ENCODE measurements around the gene SLC25A22. TPM values are rescaled to one million over a fixed set of nuclear protein-coding genes. Genes with fewer than 3 reads are reported as not detected.

The SLC25A22 gene
- polyA plus RNA-seq, 1 of the 3 experiments (the other 2 are of a cell fraction) = 50.9 TPM

GRCh38 chr11:803467-803742 is 5.3 kb upstream of the SLC25A22 start:
- no peaks in the 10 kb centered on the region for H3K27me3 ChIP-seq (ENCODE audit: insufficient read depth)
- H4K20me1 ChIP-seq (ENCODE audit: insufficient read depth) = no peaks in the 10 kb centered on the region
- H3K9me2 ChIP-seq = no peaks in the 10 kb centered on the region
- H3K27ac ChIP-seq (ENCODE audit: low read depth in 2 of 2, low read length in 1 of 2) = no peak overlapping the region
- H2AFZ ChIP-seq (ENCODE audit: low read depth) = no peak overlapping the region
- peaks cover 12% of the 10 kb centered on the region for H3F3A ChIP-seq (replicated peaks; ENCODE audit: insufficient read depth)
- no CpG with 5 or more reads among the region's 8 CpGs for WGBS (ENCODE audit: low lambda C conversion rate)
- DNase-seq = no peak
- TF ChIP-seq CHD2 (IDR thresholded peaks at IDR 0.05; ENCODE audit: low read length, partially characterized antibody) (no peak), MEF2A (IDR thresholded peaks at IDR 0.05; ENCODE audit: borderline replicate concordance, low read depth) (no peak), RFX5 (IDR thresholded peaks at IDR 0.05; ENCODE audit: low read length) (no peak), REST (IDR thresholded peaks at IDR 0.05; ENCODE audit: low read depth, low read length) (no peak), YY1 (IDR thresholded peaks at IDR 0.05; ENCODE audit: low read depth) (no peak)
- TF ChIP-seq, protein P1, sequence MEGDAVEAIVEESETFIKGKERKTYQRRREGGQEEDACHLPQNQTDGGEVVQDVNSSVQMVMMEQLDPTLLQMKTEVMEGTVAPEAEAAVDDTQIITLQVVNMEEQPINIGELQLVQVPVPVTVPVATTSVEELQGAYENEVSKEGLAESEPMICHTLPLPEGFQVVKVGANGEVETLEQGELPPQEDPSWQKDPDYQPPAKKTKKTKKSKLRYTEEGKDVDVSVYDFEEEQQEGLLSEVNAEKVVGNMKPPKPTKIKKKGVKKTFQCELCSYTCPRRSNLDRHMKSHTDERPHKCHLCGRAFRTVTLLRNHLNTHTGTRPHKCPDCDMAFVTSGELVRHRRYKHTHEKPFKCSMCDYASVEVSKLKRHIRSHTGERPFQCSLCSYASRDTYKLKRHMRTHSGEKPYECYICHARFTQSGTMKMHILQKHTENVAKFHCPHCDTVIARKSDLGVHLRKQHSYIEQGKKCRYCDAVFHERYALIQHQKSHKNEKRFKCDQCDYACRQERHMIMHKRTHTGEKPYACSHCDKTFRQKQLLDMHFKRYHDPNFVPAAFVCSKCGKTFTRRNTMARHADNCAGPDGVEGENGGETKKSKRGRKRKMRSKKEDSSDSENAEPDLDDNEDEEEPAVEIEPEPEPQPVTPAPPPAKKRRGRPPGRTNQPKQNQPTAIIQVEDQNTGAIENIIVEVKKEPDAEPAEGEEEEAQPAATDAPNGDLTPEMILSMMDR (IDR thresholded peaks at IDR 0.05) = no peak
- H3K9ac ChIP-seq = no peak overlapping the region
- peaks cover 12 to 16% of the 10 kb centered on the region in 2 experiments; a peak in 2 of 4 replicates for H3K4me1 ChIP-seq (ENCODE audit: control insufficient read depth in 1 of 2, insufficient read depth in 2 of 2, low read depth in 1 of 2, low read length in 1 of 2)
- H3K4me2 ChIP-seq = peak overlapping the region; percentile 94
- peaks cover 0 to 38% of the 10 kb centered on the region in 2 experiments for H3K36me3 ChIP-seq (replicated peaks in 1 of 2; ENCODE audit: control insufficient read depth in 1 of 2, insufficient read depth in 2 of 2, low read length in 1 of 2)
- peaks cover 45% of the 10 kb centered on the region for H3K79me2 ChIP-seq (ENCODE audit: insufficient read depth)
- CTCF ChIA-PET = interaction anchor here (0.8 to 2.9 kb wide), 2 partner anchors 16 to 20 kb away, joined by 4 to 13 read pairs; partner anchors contain the start of gene PNPLA2
- no peaks in the 10 kb centered on the region for H3K9me3 ChIP-seq
- POLR2A ChIA-PET = interaction anchor here (1.6 to 2.0 kb wide), 2 partner anchors 9 to 15 kb away, joined by 7 to 8 read pairs; partner anchors contain the start of gene PNPLA2
- H3K4me3 ChIP-seq (ENCODE audit: low read depth in 2 of 2, low read length in 1 of 2) = peak overlapping the region in 1 of 2 experiments; percentile 62; a peak in 2 of 4 replicates

GRCh38 chr11:802693-803466 is 4.8 kb upstream of the SLC25A22 start:
- Histone ChIP-seq H3K9ac (no peak overlapping the region), H3K27me3 (ENCODE audit: insufficient read depth) (no peaks in the 10 kb centered on the region), H3F3A (replicated peaks; ENCODE audit: insufficient read depth) (peaks cover 9% of the 10 kb centered on the region), H4K20me1 (ENCODE audit: insufficient read depth) (no peaks in the 10 kb centered on the region), H3K4me1 (ENCODE audit: control insufficient read depth in 1 of 2, insufficient read depth in 2 of 2, low read depth in 1 of 2, low read length in 1 of 2) (peaks cover 6 to 18% of the 10 kb centered on the region in 2 experiments; a peak in 2 of 4 replicates), H3K79me2 (ENCODE audit: insufficient read depth) (peaks cover 40% of the 10 kb centered on the region), H3K4me3 (ENCODE audit: low read depth in 2 of 2, low read length in 1 of 2) (no peak overlapping the region), H3K27ac (ENCODE audit: low read depth in 2 of 2, low read length in 1 of 2) (no peak overlapping the region), H3K9me2 (no peaks in the 10 kb centered on the region), H3K4me2 (peak overlapping the region; percentile 94; the same call in 1 of the 2 replicates), H2AFZ (ENCODE audit: low read depth) (no peak overlapping the region), H3K36me3 (replicated peaks in 1 of 2; ENCODE audit: control insufficient read depth in 1 of 2, insufficient read depth in 2 of 2, low read length in 1 of 2) (peaks cover 0 to 38% of the 10 kb centered on the region in 2 experiments), H3K9me3 (no peaks in the 10 kb centered on the region)
- TF ChIP-seq FOSL2 (IDR thresholded peaks at IDR 0.05; ENCODE audit: borderline replicate concordance, low read depth) (no peak), RFX5 (IDR thresholded peaks at IDR 0.05; ENCODE audit: low read length) (no peak), JUND (IDR thresholded peaks at IDR 0.05) (no peak), RCOR1 (IDR thresholded peaks at IDR 0.05; ENCODE audit: low read length) (no peak), POLR2AphosphoS5 (IDR thresholded peaks at IDR 0.05; ENCODE audit: low read depth, low read length) (no peak)
- no peak for DNase-seq
- WGBS (ENCODE audit: low lambda C conversion rate) = 94% methylated on average over 8 of the region's 28 CpGs
- POLR2A ChIA-PET = interaction anchor here (2.0 kb wide), 1 partner anchor 8 kb away, joined by 8 read pairs; no protein-coding TSS in a partner anchor
- CTCF ChIA-PET = interaction anchor here (0.8 to 2.9 kb wide), 2 partner anchors 16 to 20 kb away, joined by 4 to 13 read pairs; partner anchors contain the start of gene PNPLA2
